Tibial nerve (tissue), 4 donors: ENCODE data around the gene SLC2A4RG. TPM values are rescaled to one million over a fixed set of nuclear protein-coding genes. Genes with fewer than 3 reads are reported as not detected.

Experiments used
- DNase-seq, 2 donors: peaks; one replicate each; pipeline ENCODE4 v3.0.0-alpha.2; 2019; ENCODE audit warnings: low spot score in 2 of 2
- H3K27ac ChIP-seq, 4 donors: fragments of 200-600 bp; sonication (generic) in 3 of 4; one replicate each; pipeline ENCODE4 v1.5.1; 2017 to 2019; ENCODE audit warnings: mild to moderate bottlenecking in 1 of 4
- H3K27me3 ChIP-seq, 2 donors: fragments of 200-600 bp; sonication (generic) in 1 of 2; one replicate each; pipeline versions ENCODE4 v1.5.1 to v1.6.0; 2017 to 2019
- H3K36me3 ChIP-seq, 3 donors: fragments of 200-600 bp; sonication (generic); one replicate each; pipeline ENCODE4 v1.5.1; 2018 to 2019
- H3K4me1 ChIP-seq, 4 donors: fragments of 200-600 bp; sonication (generic) in 3 of 4; one replicate each; pipeline ENCODE4 v1.5.1; 2017 to 2019
- H3K4me3 ChIP-seq, 4 donors: fragments of 200-600 bp; sonication (generic) in 3 of 4; one replicate each; pipeline ENCODE4 v1.5.1; 2017 to 2019; ENCODE audit warnings: mild to moderate bottlenecking in 1 of 4, moderate library complexity in 1 of 4
- H3K9me3 ChIP-seq, 4 donors: fragments of 200-600 bp; sonication (generic) in 3 of 4; one replicate each; pipeline ENCODE4 v1.5.1; 2017 to 2019
- CTCF ChIP-seq, 5 experiments: fragments of 200-600 bp in 3 of 5; fragments of 450-650 bp in 2 of 5; sonication (generic) in 3 of 5; IDR thresholded peaks; one replicate each; pipeline ENCODE4 v1.5.1; 2016 to 2019; ENCODE audit warnings: antibody characterized with exemption in 5 of 5, mild to moderate bottlenecking in 3 of 5, moderate library complexity in 2 of 5
- EP300 ChIP-seq, 2 donors: sonication (generic); formaldehyde crosslinking; IDR thresholded peaks; one replicate each; pipeline ENCODE4 v1.6.1; 2017; ENCODE audit warnings: antibody characterized with exemption in 2 of 2, mild to moderate bottlenecking in 1 of 2
- POLR2A ChIP-seq, 2 donors: fragments of 450-650 bp; IDR thresholded peaks; one replicate each; pipeline ENCODE4 v1.6.1; 2017; ENCODE audit warnings: antibody characterized with exemption in 2 of 2, mild to moderate bottlenecking in 2 of 2, moderate library complexity in 2 of 2
- WGBS, 2 donors: methylation state at CpG; one replicate each; pipeline ENCODE4 v1.1.5; 2018; 5-methylcytosine and 5-hydroxymethylcytosine counted together
- total RNA-seq, 4 donors: library from RNA; depleted of rRNA; stranded (reverse); fragments of >200 nt; gene quantifications; one replicate each; pipeline ENCODE4 v1.1.0, GENCODE V29; 2016

SLC2A4RG gene
- total RNA-seq, 4 donors from 2014 or later, result 71.5 to 126 (median 72.5) TPM

GRCh38 chr20:63765082-63765873, 25.7 kb downstream of the SLC2A4RG start:
- WGBS, 2 donors, result 79 to 83% methylated on average over 16 of the region's 16 CpGs
- Histone ChIP-seq H3K27me3 (no peaks in the 10 kb centered on the region), H3K4me3 (no peak overlapping the region), H3K27ac (no peak overlapping the region), H3K36me3 (peaks cover 0 to 47% (median 0%) of the 10 kb centered on the region in 3 donors), H3K9me3 (no peaks in the 10 kb centered on the region), H3K4me1 (no peaks in the 10 kb centered on the region)
- no peak for TF ChIP-seq POLR2A (IDR thresholded peaks at IDR 0.05)
- TF ChIP-seq CTCF (IDR thresholded peaks at IDR 0.05), result no peak
- no peak for TF ChIP-seq EP300 (IDR thresholded peaks at IDR 0.05)
- no peak for DNase-seq

- Histone ChIP-seq H3K27me3 (no peaks in the 10 kb centered on the region), H3K4me3 (no peak overlapping the region), H3K27ac (no peak overlapping the region), H3K9me3 (no peaks in the 10 kb centered on the region), H3K4me1 (no peaks in the 10 kb centered on the region), H3K36me3 (peaks cover 0 to 49% (median 0%) of the 10 kb centered on the region in 3 donors)
- WGBS, 2 donors, result 91 to 92% methylated on average over 7 of the region's 7 CpGs
- no peak for DNase-seq
- no peak for TF ChIP-seq CTCF (IDR thresholded peaks at IDR 0.05)
- TF ChIP-seq POLR2A (IDR thresholded peaks at IDR 0.05), result no peak
- no peak for TF ChIP-seq EP300 (IDR thresholded peaks at IDR 0.05)
Measured at GRCh38 chr20:63765902-63766301, 26.3 kb downstream of the SLC2A4RG start.

GRCh38 chr20:63766695-63767426, 27.3 kb downstream of the SLC2A4RG start:
- no peak for TF ChIP-seq POLR2A (IDR thresholded peaks at IDR 0.05)
- TF ChIP-seq CTCF (IDR thresholded peaks at IDR 0.05), result no peak
- no peak for TF ChIP-seq EP300 (IDR thresholded peaks at IDR 0.05)
- WGBS, 2 donors, result 91 to 95% methylated on average over 38 of the region's 38 CpGs
- no peaks in the 10 kb centered on the region for H3K9me3 ChIP-seq
- H3K27me3 ChIP-seq, result no peaks in the 10 kb centered on the region
- H3K4me1 ChIP-seq, result no peaks in the 10 kb centered on the region
- no peak overlapping the region for H3K4me3 ChIP-seq
- DNase-seq, result no peak
- peaks cover 0 to 56% (median 0%) of the 10 kb centered on the region in 3 donors for H3K36me3 ChIP-seq
- no peak overlapping the region for H3K27ac ChIP-seq

GRCh38 chr20:63767456-63767855, 27.9 kb downstream of the SLC2A4RG start:
- peaks cover 0 to 2% (median 0%) of the 10 kb centered on the region in 4 donors for H3K4me1 ChIP-seq
- peaks cover 0 to 56% (median 0%) of the 10 kb centered on the region in 3 donors for H3K36me3 ChIP-seq
- WGBS, 2 donors, result 84 to 90% methylated on average over 11 to 18 of the region's 18 CpGs
- no peak for DNase-seq
- TF ChIP-seq EP300 (IDR thresholded peaks at IDR 0.05) (no peak), POLR2A (IDR thresholded peaks at IDR 0.05) (no peak), CTCF (IDR thresholded peaks at IDR 0.05) (no peak)
- no peaks in the 10 kb centered on the region for H3K9me3 ChIP-seq
- H3K27me3 ChIP-seq, result no peaks in the 10 kb centered on the region
- no peak overlapping the region for H3K4me3 ChIP-seq
- H3K27ac ChIP-seq, result no peak overlapping the region

GRCh38 chr20:63767886-63768285, 28.3 kb downstream of the SLC2A4RG start:
- no peaks in the 10 kb centered on the region for H3K9me3 ChIP-seq
- H3K27me3 ChIP-seq, result no peaks in the 10 kb centered on the region
- no peak for DNase-seq
- H3K27ac ChIP-seq, result no peak overlapping the region
- peaks cover 0 to 6% (median 0%) of the 10 kb centered on the region in 4 donors for H3K4me1 ChIP-seq
- TF ChIP-seq CTCF (IDR thresholded peaks at IDR 0.05) (no peak), POLR2A (IDR thresholded peaks at IDR 0.05) (no peak), EP300 (IDR thresholded peaks at IDR 0.05) (no peak)
- 92 to 93% methylated on average over 7 of the region's 7 CpGs for WGBS, 2 donors
- peaks cover 0 to 54% (median 0%) of the 10 kb centered on the region in 3 donors for H3K36me3 ChIP-seq
- no peak overlapping the region for H3K4me3 ChIP-seq
